GM12878 (cell line): ENCODE results near the gene ARHGEF37. TPM values are rescaled to one million over a fixed set of nuclear protein-coding genes. Genes with fewer than 3 reads are reported as not detected.

Experiments used
- ATAC-seq: fragments of 200-7000 bp; cut with Tn5 transposase; 3 replicates; pipeline ENCODE4 v1.9.1; 2020; ENCODE audit warnings: mild to moderate bottlenecking, moderate library complexity
- BruUV-seq: library from RNA; stranded (reverse); fragments of 400-500 nt; replicated peaks from 2 replicates; lab custom pipeline; 2021; lab: Mats Ljungman, UMichigan
- CTCF ChIA-PET: fragments of 300-600 bp; sonication (Branson Sonifier 250); formaldehyde crosslinking; extraction: SDS; loops from one replicate; lab custom pipeline; 2021; ENCODE audit warnings: inconsistent platforms; lab: Yijun Ruan, JAX
- POLR2A ChIA-PET: fragments of 350-600 bp; formaldehyde crosslinking; extraction: SDS; loops from one replicate; lab custom pipeline; 2021; ENCODE audit warnings: inconsistent platforms; lab: Charles Lee
- RAD21 ChIA-PET: fragments of 300-600 bp; sonication (Branson Sonifier 250); formaldehyde crosslinking; loops from one replicate; lab custom pipeline; 2023; ENCODE audit warnings: antibody characterized with exemption; ENCODE audit not compliant: unreplicated experiment; lab: Charles Lee
- SMC1A ChIA-PET: fragments of 300-600 bp; sonication (Branson Sonifier 250); formaldehyde crosslinking; loops from one replicate; lab custom pipeline; 2023; ENCODE audit not compliant: unreplicated experiment, uncharacterized antibody; lab: Charles Lee
- DNase-seq: peaks from one replicate; pipeline ENCODE4 v3.0.0-alpha.2; 2011; ENCODE audit warnings: low read depth, low spot score
- FAIRE-seq: peaks from 3 replicates; lab custom pipeline; 2011; peaks lifted over from hg19 to GRCh38; lab: Jason Lieb, UNC
- H2AFZ ChIP-seq: 2 replicates; pipeline ENCODE4 v1.6.0; 2011; ENCODE audit warnings: low read depth, low read length, control low read depth; ENCODE audit not compliant: control insufficient read depth
- H3K27ac ChIP-seq: 2 replicates; pipeline ENCODE4 v1.5.1; 2011; ENCODE audit warnings: control low read depth; ENCODE audit not compliant: control insufficient read depth, insufficient read depth
- H3K27me3 ChIP-seq, 2 experiments: replicated peaks in 1 of 2; 2 replicates each; pipeline versions ENCODE4 v1.6.0 to v1.6.1; 2011; ENCODE audit warnings: low read length in 1 of 2; ENCODE audit not compliant: control insufficient read depth in 2 of 2, insufficient read depth in 2 of 2
- H3K36me3 ChIP-seq, 2 experiments: 2 replicates each; pipeline ENCODE4 v1.5.1; 2011; ENCODE audit warnings: low read length in 1 of 2; ENCODE audit not compliant: control insufficient read depth in 2 of 2, insufficient read depth in 2 of 2
- H3K4me1 ChIP-seq: 2 replicates; pipeline ENCODE4 v1.6.1; 2011; ENCODE audit warnings: mild to moderate bottlenecking, low read length, moderate library complexity, mixed read lengths; ENCODE audit not compliant: control insufficient read depth, insufficient read depth
- H3K4me2 ChIP-seq: 2 replicates; pipeline ENCODE4 v1.6.0; 2011; ENCODE audit warnings: control low read depth; ENCODE audit not compliant: control insufficient read depth, insufficient read depth
- H3K4me3 ChIP-seq: fragments of 200-600 bp; sonication (generic); 2 replicates; pipeline ENCODE4 v1.5.1; 2016
- H3K79me2 ChIP-seq: 2 replicates; pipeline ENCODE4 v1.6.0; 2011; ENCODE audit warnings: low read length; ENCODE audit not compliant: control insufficient read depth, insufficient read depth
- H3K9ac ChIP-seq: 2 replicates; pipeline ENCODE4 v1.8.0; 2011; ENCODE audit warnings: low read length, control low read depth, mixed read lengths; ENCODE audit not compliant: control insufficient read depth, insufficient read depth
- H3K9me3 ChIP-seq: replicated peaks from 3 replicates; pipeline ENCODE4 v1.5.1; 2011; ENCODE audit warnings: mild to moderate bottlenecking, low read length; ENCODE audit not compliant: control insufficient read depth, insufficient read depth
- H4K20me1 ChIP-seq: 2 replicates; pipeline ENCODE4 v1.6.0; 2011; ENCODE audit not compliant: control insufficient read depth, insufficient read depth
- CUX1 ChIP-seq: IDR thresholded peaks from 2 replicates; pipeline ENCODE4 v1.6.1; 2012; ENCODE audit warnings: improper control_type of control experiment, low read depth, low read length; ENCODE audit not compliant: insufficient replicate concordance
- NFXL1 ChIP-seq: fragments of 450-650 bp; IDR thresholded peaks from 2 replicates; pipeline ENCODE4 v1.6.1; 2017; ENCODE audit warnings: antibody characterized with exemption, mild to moderate bottlenecking, borderline replicate concordance
- RCOR1 ChIP-seq: conservative IDR thresholded peaks from 2 replicates; pipeline ENCODE4 v1.6.1; 2012; ENCODE audit warnings: low read depth, low read length, improper control_type of control experiment
- SIN3A ChIP-seq: IDR thresholded peaks from 2 replicates; pipeline ENCODE4 v1.6.1; 2012; ENCODE audit warnings: low read depth, low read length, improper control_type of control experiment
- WGBS: methylation state at CpG from one replicate; pipeline ENCODE4 v1.1.6; 2016; ENCODE audit warnings: low lambda C conversion rate; ENCODE audit not compliant: insufficient replicate concordance, insufficient coverage; ENCODE audit errors: missing lambda C conversion rate; 5-methylcytosine and 5-hydroxymethylcytosine counted together
- in situ Hi-C: fragments of 300-500 bp; cut with MboI; formaldehyde crosslinking; loops from 9 replicates; pipeline ENCODE4 v1.14.3; 2018; ENCODE audit warnings: mixed read lengths
- intact Hi-C: fragments of 100-400 bp; cut with micrococcal nuclease; formaldehyde crosslinking; loops from one replicate; pipeline ENCODE4 v1.14.2; 2022; ENCODE audit not compliant: unreplicated experiment
- polyA plus RNA-seq, 11 experiments: library from polyadenylated mRNA; depleted of rRNA in 4 of 11; unstranded in 6 of 11; stranded (reverse) in 5 of 11; fragments of >200 nt; fragmentation: Nextera tagmentation in 4 of 11; fragmentation: Illumina TruSeq in 1 of 11; extraction: Ambion mirVana in 4 of 11; extraction: Trizol in 1 of 11; gene quantifications; 1 replicate in 1 of 11; 2 replicates in 10 of 11; pipeline versions ENCODE4 v1.2.1 to v1.2.3, GENCODE V29; 2011 to 2016; ENCODE audit warnings: inconsistent platforms in 2 of 11, missing spikeins in 2 of 11, low read depth in 1 of 11
- total RNA-seq, 4 experiments: library from RNA; depleted of rRNA in 3 of 4; stranded (reverse); fragments of >200 nt in 3 of 4; fragmentation: Illumina TruSeq in 1 of 4; extraction: Trizol in 1 of 4; gene quantifications; 2 replicates each; pipeline versions ENCODE4 v1.2.1 to v1.2.3, GENCODE V29; 2013 to 2021
- TF ChIP-seq, protein P1 (sequence below): fragments of 450-650 bp; formaldehyde crosslinking; IDR thresholded peaks from 2 replicates; pipeline ENCODE4 v1.4.0; 2020; ENCODE audit warnings: mild to moderate bottlenecking, moderate library complexity
- TF ChIP-seq, protein P2 (sequence below): fragments of 450-650 bp; IDR thresholded peaks from 2 replicates; pipeline ENCODE4 v1.6.1; 2017; ENCODE audit warnings: low read depth, mild to moderate bottlenecking, moderate library complexity

The ARHGEF37 gene
- total and polyA plus RNA-seq, 10 of the 15 experiments (the other 5 are each of a cell fraction or from before 2014, with no cell fraction given), result 0.16 to 1.1 (median 0.63) TPM

DNA sequence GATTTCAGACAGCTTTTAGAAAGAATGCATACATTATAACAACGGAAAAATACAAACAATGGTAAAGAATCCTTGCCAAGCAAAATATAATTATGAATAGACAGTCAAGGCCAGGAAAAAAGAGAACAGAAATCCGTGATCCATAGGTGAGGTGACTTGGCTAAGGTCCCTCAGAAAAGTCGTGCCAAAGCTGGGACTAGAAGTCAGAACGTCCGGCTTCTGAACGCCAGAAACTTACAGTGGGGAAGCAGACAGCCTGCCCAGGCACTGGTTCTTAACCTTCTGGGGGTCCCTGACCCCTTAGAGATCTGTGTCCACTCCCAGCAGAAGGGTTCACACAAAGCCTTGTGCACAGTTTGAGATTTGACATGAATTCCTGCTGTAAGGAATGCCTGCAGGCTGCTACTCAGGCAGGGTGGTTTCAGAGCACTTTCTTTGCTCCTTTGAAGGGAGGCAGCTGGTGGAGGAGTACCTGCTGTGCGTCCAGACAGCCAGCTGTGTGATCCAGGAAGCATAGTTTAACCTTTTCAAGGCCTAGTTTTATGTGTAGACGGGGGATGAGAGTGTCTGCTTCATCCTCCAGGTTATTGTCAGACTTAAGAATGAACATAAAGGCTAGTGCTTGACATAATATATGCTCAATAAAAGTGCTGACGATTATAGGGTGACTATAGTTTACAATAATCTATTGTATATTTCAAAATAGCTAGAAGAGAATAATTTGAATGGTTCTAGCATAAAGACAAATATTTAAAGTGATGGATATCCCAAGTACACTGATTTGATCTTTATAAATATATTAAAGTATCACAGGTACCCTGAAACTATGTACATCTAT, 852 bp downstream of the ARHGEF37 start (continued):
- TF ChIP-seq SIN3A (no peak), RCOR1 (no peak)

DNA sequence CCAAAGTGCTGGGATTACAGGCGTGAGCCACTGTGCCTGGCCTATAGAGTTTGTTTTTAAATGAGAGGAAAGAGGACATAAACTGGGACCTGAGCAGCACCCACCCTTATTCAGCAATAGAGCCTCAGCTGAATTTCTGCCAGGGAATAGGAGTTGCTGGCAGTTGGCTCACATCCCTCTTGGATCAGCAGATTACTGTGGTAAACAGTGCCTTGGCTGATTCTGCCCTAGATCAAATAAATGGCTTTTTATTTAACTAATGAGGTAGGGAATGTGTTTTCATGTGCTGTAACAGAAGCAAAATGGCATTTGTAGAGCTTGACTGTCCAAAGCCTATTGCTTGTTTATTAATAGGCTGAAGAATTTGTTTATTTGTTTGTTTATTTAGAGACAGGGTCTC, 2.1 kb downstream of the ARHGEF37 start:
- Histone ChIP-seq H2AFZ (no peak overlapping the region), H3K27me3 (peaks cover 0 to 2% of the 10 kb centered on the region in 2 experiments; a peak in 2 of 4 replicates), H3K4me3 (no peak overlapping the region), H4K20me1 (no peaks in the 10 kb centered on the region), H3K9me3 (no peaks in the 10 kb centered on the region), H3K9ac (no peak overlapping the region), H3K36me3 (no peaks in the 10 kb centered on the region), H3K4me1 (peaks cover 4% of the 10 kb centered on the region), H3K79me2 (no peaks in the 10 kb centered on the region), H3K4me2 (no peak overlapping the region), H3K27ac (no peak overlapping the region)
- DNase-seq (no peak), ATAC-seq (no peak), FAIRE-seq (no peak)
- TF ChIP-seq, protein P1, sequence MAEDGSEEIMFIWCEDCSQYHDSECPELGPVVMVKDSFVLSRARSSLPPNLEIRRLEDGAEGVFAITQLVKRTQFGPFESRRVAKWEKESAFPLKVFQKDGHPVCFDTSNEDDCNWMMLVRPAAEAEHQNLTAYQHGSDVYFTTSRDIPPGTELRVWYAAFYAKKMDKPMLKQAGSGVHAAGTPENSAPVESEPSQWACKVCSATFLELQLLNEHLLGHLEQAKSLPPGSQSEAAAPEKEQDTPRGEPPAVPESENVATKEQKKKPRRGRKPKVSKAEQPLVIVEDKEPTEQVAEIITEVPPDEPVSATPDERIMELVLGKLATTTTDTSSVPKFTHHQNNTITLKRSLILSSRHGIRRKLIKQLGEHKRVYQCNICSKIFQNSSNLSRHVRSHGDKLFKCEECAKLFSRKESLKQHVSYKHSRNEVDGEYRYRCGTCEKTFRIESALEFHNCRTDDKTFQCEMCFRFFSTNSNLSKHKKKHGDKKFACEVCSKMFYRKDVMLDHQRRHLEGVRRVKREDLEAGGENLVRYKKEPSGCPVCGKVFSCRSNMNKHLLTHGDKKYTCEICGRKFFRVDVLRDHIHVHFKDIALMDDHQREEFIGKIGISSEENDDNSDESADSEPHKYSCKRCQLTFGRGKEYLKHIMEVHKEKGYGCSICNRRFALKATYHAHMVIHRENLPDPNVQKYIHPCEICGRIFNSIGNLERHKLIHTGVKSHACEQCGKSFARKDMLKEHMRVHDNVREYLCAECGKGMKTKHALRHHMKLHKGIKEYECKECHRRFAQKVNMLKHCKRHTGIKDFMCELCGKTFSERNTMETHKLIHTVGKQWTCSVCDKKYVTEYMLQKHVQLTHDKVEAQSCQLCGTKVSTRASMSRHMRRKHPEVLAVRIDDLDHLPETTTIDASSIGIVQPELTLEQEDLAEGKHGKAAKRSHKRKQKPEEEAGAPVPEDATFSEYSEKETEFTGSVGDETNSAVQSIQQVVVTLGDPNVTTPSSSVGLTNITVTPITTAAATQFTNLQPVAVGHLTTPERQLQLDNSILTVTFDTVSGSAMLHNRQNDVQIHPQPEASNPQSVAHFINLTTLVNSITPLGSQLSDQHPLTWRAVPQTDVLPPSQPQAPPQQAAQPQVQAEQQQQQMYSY, result no peak
- TF ChIP-seq, protein P2, sequence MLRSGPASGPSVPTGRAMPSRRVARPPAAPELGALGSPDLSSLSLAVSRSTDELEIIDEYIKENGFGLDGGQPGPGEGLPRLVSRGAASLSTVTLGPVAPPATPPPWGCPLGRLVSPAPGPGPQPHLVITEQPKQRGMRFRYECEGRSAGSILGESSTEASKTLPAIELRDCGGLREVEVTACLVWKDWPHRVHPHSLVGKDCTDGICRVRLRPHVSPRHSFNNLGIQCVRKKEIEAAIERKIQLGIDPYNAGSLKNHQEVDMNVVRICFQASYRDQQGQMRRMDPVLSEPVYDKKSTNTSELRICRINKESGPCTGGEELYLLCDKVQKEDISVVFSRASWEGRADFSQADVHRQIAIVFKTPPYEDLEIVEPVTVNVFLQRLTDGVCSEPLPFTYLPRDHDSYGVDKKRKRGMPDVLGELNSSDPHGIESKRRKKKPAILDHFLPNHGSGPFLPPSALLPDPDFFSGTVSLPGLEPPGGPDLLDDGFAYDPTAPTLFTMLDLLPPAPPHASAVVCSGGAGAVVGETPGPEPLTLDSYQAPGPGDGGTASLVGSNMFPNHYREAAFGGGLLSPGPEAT, result no peak
- no peak for TF ChIP-seq NFXL1
- no peak for TF ChIP-seq CUX1
- ChIA-PET CTCF (interaction anchor here (1.0 to 8.2 kb wide), 4 partner anchors 8 to 148 kb away, joined by 3 to 31 read pairs (median 4); no protein-coding TSS in a partner anchor), RAD21 (interaction anchor here (1.2 kb wide), 1 partner anchor 33 kb away, joined by 3 read pairs; no protein-coding TSS in a partner anchor), SMC1A (interaction anchor here (0.9 to 1.5 kb wide), 3 partner anchors 14 to 35 kb away, joined by 3 to 5 read pairs (median 3); no protein-coding TSS in a partner anchor), POLR2A (no interaction called here)
- intact Hi-C loops (no loop called here), in situ Hi-C loops (no loop called here)
- WGBS, result 100% methylated on average over 1 of the region's 1 CpG
- no TSS peak for BruUV-seq
